GM12891 (cell line): ENCODE measurements around the gene LOX.

Experiments used
- POLR2A ChIP-seq: IDR thresholded peaks from 2 replicates; pipeline ENCODE4 v1.6.1; 2011; ENCODE audit warnings: low read depth, low read length, control low read depth
- POLR2AphosphoS5 ChIP-seq: IDR thresholded peaks from 2 replicates; pipeline ENCODE4 v1.6.1; 2011; ENCODE audit warnings: low read depth, low read length, control low read depth

GRCh38 chr5:122078116-122079110 lies at the start of gene LOX:
- TF ChIP-seq POLR2A (no peak), POLR2AphosphoS5 (no peak)
